Hepatocyte (in vitro differentiated cells): ENCODE data around the gene PIGQ.

Experiments used
- CTCF ChIP-seq: fragments of 200-600 bp; sonication (generic); IDR thresholded peaks from 2 replicates; pipeline ENCODE4 v1.5.1; 2016; ENCODE audit warnings: antibody characterized with exemption, mild to moderate bottlenecking; ENCODE audit not compliant: poor library complexity
- EZH2phosphoT487 ChIP-seq: fragments of 200-600 bp; sonication (generic); IDR thresholded peaks from one replicate; pipeline ENCODE4 v1.6.1; 2018; ENCODE audit warnings: antibody characterized with exemption, mild to moderate bottlenecking, low read depth, moderate library complexity; ENCODE audit not compliant: unreplicated experiment, severe bottlenecking

DNA sequence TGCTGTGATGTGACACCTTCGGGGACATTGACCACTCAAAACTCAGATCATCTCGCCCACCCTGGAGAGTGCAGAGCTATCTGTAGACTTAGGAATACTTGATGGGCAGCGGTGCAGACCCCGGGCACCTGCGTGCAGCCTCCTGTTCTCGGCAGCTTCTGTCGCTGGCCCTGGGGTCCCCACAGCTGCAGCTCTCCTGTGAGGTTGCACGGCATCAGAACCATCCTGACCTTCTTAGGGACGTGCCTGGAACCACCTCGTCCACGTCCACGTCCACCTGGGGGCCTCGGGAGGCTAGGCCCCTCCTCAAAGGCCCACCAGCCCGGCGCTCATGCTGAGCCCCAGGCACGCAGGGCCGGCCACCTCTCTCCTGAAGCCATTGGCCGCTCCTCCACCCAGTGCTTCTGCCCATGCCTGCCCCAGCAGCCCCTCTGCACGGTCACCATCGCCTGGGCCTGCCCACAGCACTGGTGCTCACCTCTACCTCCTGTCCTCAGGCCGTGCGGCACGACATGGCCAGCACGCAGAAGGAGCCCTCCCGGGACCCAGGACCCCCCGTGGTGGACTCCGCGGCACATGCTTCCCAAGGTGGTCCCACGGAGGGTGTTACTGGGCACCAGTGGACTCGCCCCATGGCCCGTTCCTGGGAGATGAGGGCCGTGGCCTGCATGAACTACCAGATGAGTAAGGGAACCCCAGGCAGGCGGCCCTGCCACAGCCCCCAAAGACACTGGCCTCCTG, 58.7 kb downstream of the PIGQ start:
- TF ChIP-seq CTCF: no peak
- TF ChIP-seq EZH2phosphoT487: no peak
